B cell (primary cell): ENCODE results near the gene USP20. TPM values are rescaled to one million over a fixed set of nuclear protein-coding genes. Genes with fewer than 3 reads are reported as not detected.

Experiments used
- ATAC-seq: fragments of 200-7000 bp; cut with Tn5 transposase; one replicate; pipeline ENCODE4 v1.10.0; 2021; ENCODE audit warnings: low read depth, mild to moderate bottlenecking, moderate number of reproducible peaks, moderate library complexity
- CTCF ChIA-PET: fragments of 350-600 bp; sonication (Branson Sonifier 250); formaldehyde crosslinking; loops from one replicate; lab custom pipeline; 2021; ENCODE audit warnings: antibody characterized with exemption, inconsistent platforms; lab: Charles Lee
- POLR2A ChIA-PET: fragments of 350-600 bp; sonication (Branson Sonifier 250); formaldehyde crosslinking; loops from one replicate; lab custom pipeline; 2021; ENCODE audit warnings: antibody characterized with exemption; lab: Charles Lee
- DNase-seq: peaks from one replicate; pipeline ENCODE4 v3.0.0; 2013
- H2AFZ ChIP-seq: 2 replicates; pipeline ENCODE4 v1.6.1; 2012; ENCODE audit warnings: mild to moderate bottlenecking, low read depth, low read length; ENCODE audit not compliant: insufficient read depth, poor library complexity, severe bottlenecking
- H3K27ac ChIP-seq, 2 donors: 1 replicate in 1 of 2; 2 replicates in 1 of 2; pipeline ENCODE4 v1.5.1; 2012 to 2013; ENCODE audit warnings: low read length in 2 of 2, mild to moderate bottlenecking in 2 of 2, moderate library complexity in 1 of 2
- H3K27me3 ChIP-seq, 4 experiments: fragments of 200-600 bp in 1 of 4; sonication (generic) in 1 of 4; replicated peaks in 1 of 4; 1 replicate in 2 of 4; 2 replicates in 2 of 4; pipeline versions ENCODE4 v1.6.1 to v1.7.0; 2013 to 2016; ENCODE audit warnings: low read length in 3 of 4, mild to moderate bottlenecking in 2 of 4, mixed read lengths in 1 of 4, moderate library complexity in 1 of 4; ENCODE audit not compliant: insufficient read depth in 4 of 4, control insufficient read depth in 3 of 4; ENCODE audit errors: control extremely low read depth in 1 of 4
- H3K36me3 ChIP-seq, 2 experiments: replicated peaks in 1 of 2; 1 replicate in 1 of 2; 2 replicates in 1 of 2; pipeline versions ENCODE4 v1.6.1 to v1.7.1; 2013; ENCODE audit warnings: low read length in 1 of 2; ENCODE audit not compliant: insufficient read depth in 2 of 2, control insufficient read depth in 1 of 2; ENCODE audit errors: control extremely low read depth in 1 of 2, extremely low read depth in 1 of 2
- H3K4me1 ChIP-seq, 2 donors: fragments of 200-600 bp in 1 of 2; sonication (generic) in 1 of 2; 1 replicate in 1 of 2; 2 replicates in 1 of 2; pipeline versions ENCODE4 v1.5.1 to v1.6.1; 2013 to 2017; ENCODE audit warnings: low read length in 2 of 2; ENCODE audit not compliant: control insufficient read depth in 2 of 2, insufficient read depth in 2 of 2
- H3K4me2 ChIP-seq: replicated peaks from 2 replicates; pipeline ENCODE3; 2012; ENCODE audit warnings: mild to moderate bottlenecking, low read depth, low read length; ENCODE audit not compliant: poor library complexity, severe bottlenecking
- H3K4me3 ChIP-seq, 5 experiments: fragments of 200-600 bp in 1 of 5; sonication (generic) in 1 of 5; 1 replicate in 3 of 5; 2 replicates in 2 of 5; pipeline versions ENCODE4 v1.5.1 to v1.7.0; 2011 to 2016; ENCODE audit warnings: low read length in 4 of 5, mild to moderate bottlenecking in 4 of 5, low read depth in 2 of 5, control low read depth in 1 of 5, moderate library complexity in 1 of 5; ENCODE audit not compliant: insufficient read depth in 1 of 5; ENCODE audit errors: control extremely low read depth in 1 of 5, extremely low read depth in 1 of 5
- H3K79me2 ChIP-seq: fragments of 200-600 bp; sonication (generic); one replicate; pipeline ENCODE4 v1.6.0; 2016; ENCODE audit warnings: low read length; ENCODE audit not compliant: control insufficient read depth, insufficient read depth
- H3K9ac ChIP-seq: fragments of 200-600 bp; sonication (generic); 2 replicates; pipeline ENCODE4 v1.6.1; 2017; ENCODE audit warnings: mild to moderate bottlenecking, low read length, moderate library complexity
- H3K9me3 ChIP-seq, 3 donors: one replicate each; pipeline versions ENCODE4 v1.6.1 to v1.7.1; 2013; ENCODE audit warnings: low read length in 2 of 3; ENCODE audit not compliant: control insufficient read depth in 2 of 3, insufficient read depth in 1 of 3; ENCODE audit errors: control extremely low read depth in 1 of 3
- H4K20me1 ChIP-seq: 2 replicates; pipeline ENCODE4 v1.6.0; 2012; ENCODE audit warnings: mild to moderate bottlenecking, low read length; ENCODE audit not compliant: insufficient read depth, control insufficient read depth, poor library complexity, severe bottlenecking
- H3K27ac Mint-ChIP-seq: one replicate; pipeline ENCODE4 v1.8.0; 2021; ENCODE audit warnings: mixed read lengths
- H3K27me3 Mint-ChIP-seq: one replicate; pipeline ENCODE4 v1.8.0; 2021; ENCODE audit warnings: mixed read lengths
- H3K4me1 Mint-ChIP-seq: one replicate; pipeline ENCODE4 v1.8.0; 2021; ENCODE audit warnings: mixed read lengths
- H3K4me3 Mint-ChIP-seq: one replicate; pipeline ENCODE4 v1.8.0; 2021; ENCODE audit warnings: mixed read lengths
- H3K9me3 Mint-ChIP-seq: one replicate; pipeline ENCODE4 v1.8.0; 2022; ENCODE audit warnings: mixed read lengths; ENCODE audit not compliant: insufficient read depth
- EZH2 ChIP-seq: IDR thresholded peaks from 2 replicates; pipeline ENCODE4 v1.6.1; 2012; ENCODE audit warnings: borderline replicate concordance, low read depth, mild to moderate bottlenecking, moderate library complexity, low read length; ENCODE audit not compliant: insufficient read depth, poor library complexity, severe bottlenecking
- WGBS: methylation state at CpG from one replicate; pipeline ENCODE4 v1.1.5; 2013; ENCODE audit warnings: missing lambda C conversion rate; ENCODE audit not compliant: insufficient coverage; 5-methylcytosine and 5-hydroxymethylcytosine counted together
- intact Hi-C: fragments of 100-400 bp; cut with micrococcal nuclease; formaldehyde crosslinking; loops from one replicate; pipeline ENCODE4 v1.10.0; 2022
- polyA plus RNA-seq: library from polyadenylated mRNA; depleted of rRNA; stranded (reverse); fragments of >200 nt; gene quantifications from 2 replicates; pipeline ENCODE4 v1.2.3, GENCODE V29; 2012
- total RNA-seq, 2 donors: library from RNA; stranded (reverse); fragments of 120-200 nt in 1 of 2; gene quantifications; 1 replicate in 1 of 2; 2 replicates in 1 of 2; pipeline versions ENCODE4 v1.2.3 to v1.2.4, GENCODE V29; 2013 to 2022
- TF ChIP-seq, protein P1 (sequence below): fragments of 200-600 bp; IDR thresholded peaks from one replicate; pipeline ENCODE4 v1.8.0; 2022; ENCODE audit warnings: antibody characterized with exemption, mild to moderate bottlenecking

USP20 gene
- total and polyA plus RNA-seq, 2 donors (not counting 1 experiment from before 2014, with no cell fraction given) = 49.5 to 72.6 TPM

DNA sequence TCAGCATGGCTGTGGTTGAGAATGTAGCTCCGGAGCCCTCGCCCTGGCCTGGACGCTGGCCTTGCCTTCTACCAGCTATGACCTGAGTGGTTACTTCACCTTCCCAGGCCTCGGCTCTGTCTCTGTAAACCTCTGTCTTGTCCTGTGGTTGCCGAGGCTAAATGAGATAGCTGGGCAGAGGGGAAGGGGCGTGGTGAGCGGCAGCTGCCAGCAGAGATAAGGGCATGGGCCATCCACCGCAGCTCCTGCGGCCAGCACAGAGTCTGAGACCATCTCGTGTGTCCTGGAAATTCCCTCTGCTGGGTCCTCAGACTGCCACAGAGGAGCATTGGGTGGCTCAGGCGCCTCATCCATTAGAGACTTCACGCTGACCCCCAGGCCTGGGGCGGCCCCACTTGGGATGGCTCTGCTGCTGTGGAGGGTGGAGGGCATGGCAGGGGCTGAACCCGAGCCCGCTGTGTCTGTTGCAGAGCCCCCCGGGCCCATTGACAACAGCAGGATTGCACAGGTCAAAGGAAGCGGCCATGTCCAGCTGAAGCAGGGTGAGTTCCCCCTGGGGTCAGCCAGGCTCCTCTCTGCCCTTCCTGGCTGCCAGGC, 43.9 kb downstream of the USP20 start:
- CTCF ChIA-PET = interaction anchor here (1.3 kb wide), 1 partner anchor 230 kb away, joined by 3 read pairs; no protein-coding TSS in a partner anchor
- no peaks in the 10 kb centered on the region for H3K27me3 Mint-ChIP-seq

DNA sequence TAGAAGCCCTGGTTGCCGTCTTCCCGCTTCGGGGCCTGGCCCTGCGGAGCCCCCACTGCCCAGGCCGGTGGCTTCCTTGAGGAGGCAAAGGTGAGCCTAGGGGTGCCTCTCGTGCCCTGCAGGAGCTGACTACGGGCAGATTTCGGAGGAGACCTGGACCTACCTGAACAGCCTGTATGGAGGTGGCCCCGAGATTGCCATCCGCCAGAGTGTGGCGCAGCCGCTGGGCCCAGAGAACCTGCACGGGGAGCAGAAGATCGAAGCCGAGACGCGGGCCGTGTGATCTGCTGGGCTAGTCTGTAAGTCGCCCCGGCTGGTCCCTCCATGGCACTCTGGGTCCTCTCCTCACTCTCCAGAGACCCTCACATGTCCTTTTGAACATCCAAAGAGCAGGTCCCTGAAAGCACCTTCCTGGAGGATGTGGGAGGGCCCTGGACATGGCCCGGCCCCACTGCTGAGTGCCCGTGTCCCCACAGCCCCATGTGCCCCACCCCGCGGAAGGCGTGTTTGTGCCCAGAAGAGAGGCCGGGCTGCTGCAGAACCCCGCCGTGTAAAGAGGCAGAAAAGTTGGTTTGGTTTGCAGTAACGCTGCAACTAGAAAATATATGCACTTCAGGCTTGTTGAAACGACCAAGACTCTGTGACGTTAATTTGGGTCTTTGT, 44.9 kb downstream of the USP20 start:
- H3K4me3 Mint-ChIP-seq = no peak overlapping the region
- H3K9me3 ChIP-seq = no peaks in the 10 kb centered on the region
- H3K79me2 ChIP-seq = peaks cover 6% of the 10 kb centered on the region
- no peak overlapping the region for H3K27ac Mint-ChIP-seq
- no peak overlapping the region for H3K4me3 ChIP-seq
- no peaks in the 10 kb centered on the region for H3K9me3 Mint-ChIP-seq
- H3K4me2 ChIP-seq = no peak overlapping the region
- H4K20me1 ChIP-seq = no peaks in the 10 kb centered on the region
- peaks cover 19% of the 10 kb centered on the region for H3K4me1 Mint-ChIP-seq
- intact Hi-C loops = no loop called here
- H3K9ac ChIP-seq = no peak overlapping the region
- no peaks in the 10 kb centered on the region for H3K27me3 Mint-ChIP-seq
- H3K27me3 ChIP-seq = no peaks in the 10 kb centered on the region
- POLR2A ChIA-PET = no interaction called here
- DNase-seq (no peak), ATAC-seq (no peak)
- H3K4me1 ChIP-seq = peaks cover 12 to 20% of the 10 kb centered on the region in 2 donors
- peaks cover 0 to 47% of the 10 kb centered on the region in 2 experiments for H3K36me3 ChIP-seq
- CTCF ChIA-PET = no interaction called here
- WGBS = 96% methylated on average over 31 of the region's 31 CpGs
- H2AFZ ChIP-seq = no peak overlapping the region
- H3K27ac ChIP-seq = no peak overlapping the region
- no peak for TF ChIP-seq EZH2
- TF ChIP-seq, protein P1, sequence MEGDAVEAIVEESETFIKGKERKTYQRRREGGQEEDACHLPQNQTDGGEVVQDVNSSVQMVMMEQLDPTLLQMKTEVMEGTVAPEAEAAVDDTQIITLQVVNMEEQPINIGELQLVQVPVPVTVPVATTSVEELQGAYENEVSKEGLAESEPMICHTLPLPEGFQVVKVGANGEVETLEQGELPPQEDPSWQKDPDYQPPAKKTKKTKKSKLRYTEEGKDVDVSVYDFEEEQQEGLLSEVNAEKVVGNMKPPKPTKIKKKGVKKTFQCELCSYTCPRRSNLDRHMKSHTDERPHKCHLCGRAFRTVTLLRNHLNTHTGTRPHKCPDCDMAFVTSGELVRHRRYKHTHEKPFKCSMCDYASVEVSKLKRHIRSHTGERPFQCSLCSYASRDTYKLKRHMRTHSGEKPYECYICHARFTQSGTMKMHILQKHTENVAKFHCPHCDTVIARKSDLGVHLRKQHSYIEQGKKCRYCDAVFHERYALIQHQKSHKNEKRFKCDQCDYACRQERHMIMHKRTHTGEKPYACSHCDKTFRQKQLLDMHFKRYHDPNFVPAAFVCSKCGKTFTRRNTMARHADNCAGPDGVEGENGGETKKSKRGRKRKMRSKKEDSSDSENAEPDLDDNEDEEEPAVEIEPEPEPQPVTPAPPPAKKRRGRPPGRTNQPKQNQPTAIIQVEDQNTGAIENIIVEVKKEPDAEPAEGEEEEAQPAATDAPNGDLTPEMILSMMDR = no peak

More for the DNA sequence above, 43.9 kb downstream of the USP20 start:
- Histone ChIP-seq H2AFZ (no peak overlapping the region), H4K20me1 (no peaks in the 10 kb centered on the region), H3K27ac (no peak overlapping the region), H3K4me2 (no peak overlapping the region), H3K79me2 (peaks cover 7% of the 10 kb centered on the region), H3K9me3 (no peaks in the 10 kb centered on the region), H3K4me3 (no peak overlapping the region), H3K27me3 (no peaks in the 10 kb centered on the region), H3K4me1 (peaks cover 7 to 12% of the 10 kb centered on the region in 2 donors), H3K36me3 (peaks cover 0 to 56% of the 10 kb centered on the region in 2 experiments), H3K9ac (no peak overlapping the region)
- peaks cover 9% of the 10 kb centered on the region for H3K4me1 Mint-ChIP-seq
- ATAC-seq (no peak), DNase-seq (no peak)
- H3K9me3 Mint-ChIP-seq = no peaks in the 10 kb centered on the region
- POLR2A ChIA-PET = no interaction called here
- no peak overlapping the region for H3K4me3 Mint-ChIP-seq
- no peak for TF ChIP-seq EZH2
- TF ChIP-seq, protein P1 = no peak
- intact Hi-C loops = no loop called here
- H3K27ac Mint-ChIP-seq = no peak overlapping the region
- WGBS = 90% methylated on average over 17 of the region's 17 CpGs
